Neural crest cell (in vitro differentiated cells): ENCODE data around the gene PTGS2. TPM values are rescaled to one million over a fixed set of nuclear protein-coding genes. Genes with fewer than 3 reads are reported as not detected.

Experiments
- DNase-seq: peaks from one replicate; pipeline ENCODE4 v3.0.0; 2021; ENCODE audit warnings: low read depth, mixed read lengths, low spot score
- H3K27ac Mint-ChIP-seq: one replicate; pipeline ENCODE4 v1.8.0; 2021; ENCODE audit warnings: mild to moderate bottlenecking, mixed read lengths; ENCODE audit not compliant: unreplicated experiment
- H3K27me3 Mint-ChIP-seq: 2 replicates; pipeline ENCODE4 v1.8.0; 2021; ENCODE audit warnings: low read depth, mild to moderate bottlenecking, mixed read lengths
- H3K36me3 Mint-ChIP-seq: 2 replicates; pipeline ENCODE4 v1.8.0; 2021; ENCODE audit warnings: low read depth, mild to moderate bottlenecking, mixed read lengths
- H3K4me1 Mint-ChIP-seq: 2 replicates; pipeline ENCODE4 v1.8.0; 2021; ENCODE audit warnings: mixed read lengths
- H3K4me3 Mint-ChIP-seq: one replicate; pipeline ENCODE4 v1.8.0; 2021; ENCODE audit warnings: mild to moderate bottlenecking, mixed read lengths
- H3K9me3 Mint-ChIP-seq: 2 replicates; pipeline ENCODE4 v1.8.0; 2021; ENCODE audit warnings: mixed read lengths
- CTCF ChIP-seq: fragments of 200-600 bp; sonication (generic); conservative IDR thresholded peaks from 2 replicates; pipeline ENCODE4 v1.5.0; 2021; ENCODE audit warnings: antibody characterized with exemption, mild to moderate bottlenecking
- total RNA-seq: library from RNA; stranded (reverse); gene quantifications from 2 replicates; pipeline ENCODE4 v1.2.1, GENCODE V29; 2021

The PTGS2 gene
- total RNA-seq, 1 donor from 2014 or later, result not detected

- Mint-ChIP-seq H3K27me3 (no peaks in the 10 kb centered on the region), H3K36me3 (no peaks in the 10 kb centered on the region)
Observed at GRCh38 chr1:186708694-186709097, 28.5 kb upstream of the PTGS2 start.

GRCh38 chr1:186703209-186703766 lies 23.1 kb upstream of the PTGS2 start:
- no peaks in the 10 kb centered on the region for H3K9me3 Mint-ChIP-seq
- no peak for TF ChIP-seq CTCF
- H3K27ac Mint-ChIP-seq, result no peak overlapping the region
- no peaks in the 10 kb centered on the region for H3K36me3 Mint-ChIP-seq
- no peak for DNase-seq
- no peaks in the 10 kb centered on the region for H3K4me1 Mint-ChIP-seq
- no peak overlapping the region for H3K4me3 Mint-ChIP-seq
- no peaks in the 10 kb centered on the region for H3K27me3 Mint-ChIP-seq

More at GRCh38 chr1:186708694-186709097, 28.5 kb upstream of the PTGS2 start:
- TF ChIP-seq CTCF, result no peak
- no peak overlapping the region for H3K4me3 Mint-ChIP-seq
- no peak overlapping the region for H3K27ac Mint-ChIP-seq
- H3K9me3 Mint-ChIP-seq, result no peaks in the 10 kb centered on the region
- DNase-seq, result no peak
- H3K4me1 Mint-ChIP-seq, result no peaks in the 10 kb centered on the region

- Mint-ChIP-seq H3K4me3 (no peak overlapping the region), H3K36me3 (no peaks in the 10 kb centered on the region), H3K27me3 (no peaks in the 10 kb centered on the region), H3K27ac (no peak overlapping the region), H3K4me1 (no peaks in the 10 kb centered on the region), H3K9me3 (no peaks in the 10 kb centered on the region)
- TF ChIP-seq CTCF, result no peak
- no peak for DNase-seq
Observed at GRCh38 chr1:186700722-186701121, 20.5 kb upstream of the PTGS2 start.

- Mint-ChIP-seq H3K9me3 (no peaks in the 10 kb centered on the region), H3K27me3 (no peaks in the 10 kb centered on the region), H3K36me3 (no peaks in the 10 kb centered on the region), H3K4me3 (no peak overlapping the region), H3K4me1 (no peaks in the 10 kb centered on the region), H3K27ac (no peak overlapping the region)
- DNase-seq, result no peak
- TF ChIP-seq CTCF, result no peak
Observed at GRCh38 chr1:186699519-186699918, 19.3 kb upstream of the PTGS2 start.

- Mint-ChIP-seq H3K27me3 (no peaks in the 10 kb centered on the region), H3K36me3 (no peaks in the 10 kb centered on the region), H3K27ac (no peak overlapping the region), H3K4me3 (no peak overlapping the region), H3K9me3 (peaks cover 9% of the 10 kb centered on the region), H3K4me1 (no peaks in the 10 kb centered on the region)
- DNase-seq, result no peak
- no peak for TF ChIP-seq CTCF
Observed at GRCh38 chr1:186689907-186690306, 9.7 kb upstream of the PTGS2 start.

- no peak for TF ChIP-seq CTCF
- H3K27ac Mint-ChIP-seq, result no peak overlapping the region
Observed at GRCh38 chr1:186689376-186689775, 9.2 kb upstream of the PTGS2 start.

More at GRCh38 chr1:186689376-186689775, 9.2 kb upstream of the PTGS2 start:
- no peak overlapping the region for H3K4me3 Mint-ChIP-seq
- no peak for DNase-seq
- no peaks in the 10 kb centered on the region for H3K36me3 Mint-ChIP-seq
- peaks cover 9% of the 10 kb centered on the region for H3K9me3 Mint-ChIP-seq
- no peaks in the 10 kb centered on the region for H3K4me1 Mint-ChIP-seq
- H3K27me3 Mint-ChIP-seq, result peaks cover 3% of the 10 kb centered on the region
